Measurements from ENCODE around the gene STUM. TPM values are rescaled to one million over a fixed set of nuclear protein-coding genes. Genes with fewer than 3 reads are reported as not detected.

The STUM gene
- total RNA-seq, 1 donor from 2014 or later: 0.83 TPM

- no peaks in the 10 kb centered on the region for H3K9me3 ChIP-seq
- H3K4me1 ChIP-seq: peaks cover 84% of the 10 kb centered on the region
- no peak for TF ChIP-seq CTCF (IDR thresholded peaks at IDR 0.05)
- peak overlapping the region; percentile 59 for H3K27ac ChIP-seq
- H3K4me3 ChIP-seq: no peak overlapping the region
- intact Hi-C loops (cut with DNase I): no loop called here
- no peaks in the 10 kb centered on the region for H3K27me3 ChIP-seq (ENCODE audit: low read depth)
- H3K36me3 ChIP-seq: no peaks in the 10 kb centered on the region
- ATAC-seq (peak; percentile 46 to 68), DNase-seq (no peak)
Observed at GRCh38 chr1:226656201-226656600, 107.6 kb downstream of the STUM start.

- Histone ChIP-seq H3K9me3 (no peaks in the 10 kb centered on the region), H3K27me3 (ENCODE audit: low read depth) (no peaks in the 10 kb centered on the region), H3K36me3 (no peaks in the 10 kb centered on the region), H3K4me1 (peaks cover 88% of the 10 kb centered on the region), H3K4me3 (no peak overlapping the region), H3K27ac (peak overlapping the region; percentile 59)
- no peak for TF ChIP-seq CTCF (IDR thresholded peaks at IDR 0.05)
- intact Hi-C loops (cut with DNase I): no loop called here
- ATAC-seq (peak; percentile 16 to 50), DNase-seq (no peak)
Observed at GRCh38 chr1:226656601-226657277, 108.2 kb downstream of the STUM start.

- Histone ChIP-seq H3K27ac (peak overlapping the region; percentile 59), H3K9me3 (no peaks in the 10 kb centered on the region), H3K36me3 (no peaks in the 10 kb centered on the region), H3K27me3 (ENCODE audit: low read depth) (no peaks in the 10 kb centered on the region), H3K4me1 (peaks cover 97% of the 10 kb centered on the region), H3K4me3 (no peak overlapping the region)
- no peak for ATAC-seq
- TF ChIP-seq CTCF (IDR thresholded peaks at IDR 0.05): no peak
- no peak for DNase-seq
- intact Hi-C loops (cut with DNase I): no loop called here
Observed at GRCh38 chr1:226657895-226658545, 109.5 kb downstream of the STUM start.

GRCh38 chr1:226658546-226659125 is 110.1 kb downstream of the STUM start:
- DNase-seq (no peak), ATAC-seq (no peak)
- Histone ChIP-seq H3K27me3 (ENCODE audit: low read depth) (no peaks in the 10 kb centered on the region), H3K4me1 (peaks cover 97% of the 10 kb centered on the region), H3K9me3 (no peaks in the 10 kb centered on the region), H3K27ac (no peak overlapping the region), H3K36me3 (no peaks in the 10 kb centered on the region), H3K4me3 (no peak overlapping the region)
- intact Hi-C loops (cut with DNase I): no loop called here
- no peak for TF ChIP-seq CTCF (IDR thresholded peaks at IDR 0.05)

Other genes starting within 250 kb of the STUM start
- gene LIN9, start 239.6 kb upstream of the STUM start, total RNA-seq: 3.5 TPM
- gene PARP1, start 140.7 kb upstream of the STUM start, total RNA-seq: 59.2 TPM
- gene ITPKB, start 190.5 kb downstream of the STUM start, total RNA-seq: 42.3 TPM